Skeletal muscle satellite cell (primary cell): ENCODE results near the gene MIA2.
"Not testable (repeated sequence)": the region's sequence is repeated elsewhere in the genome, so short reads cannot be mapped to it uniquely, and the experiment has no call there.

Experiments used
- H3K27me3 ChIP-seq: 2 replicates; pipeline ENCODE4 v1.7.0; 2013; ENCODE audit warnings: low read length; ENCODE audit not compliant: control insufficient read depth, insufficient read depth
- H3K36me3 ChIP-seq: 2 replicates; pipeline ENCODE4 v1.7.0; 2013; ENCODE audit warnings: mild to moderate bottlenecking, control low read depth, low read length; ENCODE audit not compliant: insufficient read depth
- H3K4me1 ChIP-seq: 2 replicates; pipeline ENCODE4 v1.7.0; 2013; ENCODE audit warnings: low read length; ENCODE audit not compliant: control insufficient read depth, insufficient read depth
- H3K4me2 ChIP-seq: 2 replicates; pipeline ENCODE4 v1.7.0; 2013; ENCODE audit warnings: mild to moderate bottlenecking, low read length
- H3K4me3 ChIP-seq: 2 replicates; pipeline ENCODE4 v1.7.0; 2013; ENCODE audit warnings: low read length
- H3K9ac ChIP-seq: 2 replicates; pipeline ENCODE4 v1.7.0; 2013; ENCODE audit warnings: mild to moderate bottlenecking, low read depth, low read length, moderate library complexity
- H3K9me3 ChIP-seq: replicated peaks from 2 replicates; pipeline ENCODE4 v1.7.0; 2013; ENCODE audit warnings: mild to moderate bottlenecking, control low read depth, low read length

Gene MIA2

DNA sequence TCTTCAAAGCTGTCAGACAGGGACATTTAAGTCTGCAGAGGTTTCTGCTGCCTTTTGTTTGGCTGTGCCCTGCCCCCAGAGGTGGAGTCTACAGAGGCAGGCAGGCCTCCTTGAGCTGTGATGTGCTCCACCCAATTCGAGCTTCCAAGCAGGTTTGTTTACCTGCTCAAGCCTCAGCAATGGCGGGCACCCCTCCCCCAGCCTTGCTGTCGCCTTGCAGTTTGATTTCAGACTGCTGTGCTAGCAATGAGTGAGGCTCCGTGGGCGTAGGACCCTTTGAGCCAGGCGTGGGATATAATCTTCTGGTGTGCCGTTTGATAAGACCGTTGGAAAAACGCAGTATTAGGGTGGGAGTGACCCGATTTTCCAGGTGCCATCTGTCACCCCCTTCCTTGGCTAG, 125.4 kb downstream of the MIA2 start:
- not testable (repeated sequence) for H3K4me2 ChIP-seq, H3K9ac ChIP-seq, H3K27me3 ChIP-seq, H3K4me3 ChIP-seq, H3K4me1 ChIP-seq, H3K9me3 ChIP-seq, H3K36me3 ChIP-seq

DNA sequence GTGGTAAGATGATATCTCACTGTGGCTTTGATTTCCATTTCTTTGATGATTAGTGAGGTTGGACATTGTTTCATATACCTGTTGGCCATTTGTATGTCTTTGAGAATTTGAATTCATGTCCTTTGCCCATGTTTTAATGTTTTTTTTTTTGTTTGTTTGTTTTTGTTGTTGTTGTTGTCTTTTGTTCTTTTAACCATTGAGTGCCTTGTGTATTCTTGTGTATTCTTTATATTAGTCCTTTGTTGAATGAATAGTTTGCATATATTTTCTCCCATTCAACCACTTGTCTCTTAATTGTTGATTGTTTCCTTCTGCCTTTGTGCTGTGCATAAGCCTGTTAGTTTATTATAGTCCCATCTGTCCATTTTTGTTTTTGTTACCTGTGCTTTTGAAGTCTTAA, 126.6 kb downstream of the MIA2 start:
- no peaks in the 10 kb centered on the region for H3K27me3 ChIP-seq
- no peak overlapping the region for H3K4me2 ChIP-seq
- no peak overlapping the region for H3K4me3 ChIP-seq
- no peaks in the 10 kb centered on the region for H3K4me1 ChIP-seq
- no peaks in the 10 kb centered on the region for H3K9me3 ChIP-seq
- no peak overlapping the region for H3K9ac ChIP-seq
- H3K36me3 ChIP-seq: no peaks in the 10 kb centered on the region

GRCh38 chr14:39361556-39361955, 127.8 kb downstream of the MIA2 start:
- not testable (repeated sequence) for H3K9me3 ChIP-seq, H3K4me1 ChIP-seq, H3K36me3 ChIP-seq, H3K4me3 ChIP-seq, H3K27me3 ChIP-seq, H3K4me2 ChIP-seq, H3K9ac ChIP-seq

GRCh38 chr14:39364509-39364908, 130.8 kb downstream of the MIA2 start:
- no peaks in the 10 kb centered on the region for H3K4me1 ChIP-seq
- H3K36me3 ChIP-seq: no peaks in the 10 kb centered on the region
- no peaks in the 10 kb centered on the region for H3K9me3 ChIP-seq
- H3K27me3 ChIP-seq: no peaks in the 10 kb centered on the region
- no peak overlapping the region for H3K9ac ChIP-seq
- H3K4me2 ChIP-seq: no peak overlapping the region
- H3K4me3 ChIP-seq: no peak overlapping the region

- H3K9me3 ChIP-seq: no peaks in the 10 kb centered on the region
- H3K4me1 ChIP-seq: no peaks in the 10 kb centered on the region
- peaks cover under 1% of the 10 kb centered on the region for H3K36me3 ChIP-seq
- H3K4me3 ChIP-seq: no peak overlapping the region
- no peaks in the 10 kb centered on the region for H3K27me3 ChIP-seq
- no peak overlapping the region for H3K4me2 ChIP-seq
- no peak overlapping the region for H3K9ac ChIP-seq
Measured at GRCh38 chr14:39365354-39365753, 131.6 kb downstream of the MIA2 start.

- H3K4me2 ChIP-seq: no peak overlapping the region
- H3K36me3 ChIP-seq: peaks cover 5% of the 10 kb centered on the region
- H3K27me3 ChIP-seq: no peaks in the 10 kb centered on the region
- H3K4me3 ChIP-seq: no peak overlapping the region
- H3K4me1 ChIP-seq: no peaks in the 10 kb centered on the region
- H3K9ac ChIP-seq: no peak overlapping the region
- no peaks in the 10 kb centered on the region for H3K9me3 ChIP-seq
Measured at GRCh38 chr14:39366460-39367386, 133.0 kb downstream of the MIA2 start.

- H3K27me3 ChIP-seq: no peaks in the 10 kb centered on the region
- H3K4me2 ChIP-seq: no peak overlapping the region
- peaks cover 5% of the 10 kb centered on the region for H3K36me3 ChIP-seq
Measured at GRCh38 chr14:39367387-39367751, 133.7 kb downstream of the MIA2 start.

GRCh38 chr14:39368261-39368959, 134.7 kb downstream of the MIA2 start:
- Histone ChIP-seq H3K4me1 (peaks cover 8% of the 10 kb centered on the region), H3K27me3 (no peaks in the 10 kb centered on the region), H3K9ac (no peak overlapping the region), H3K36me3 (peaks cover 5% of the 10 kb centered on the region), H3K9me3 (no peaks in the 10 kb centered on the region), H3K4me2 (no peak overlapping the region), H3K4me3 (no peak overlapping the region)

More at GRCh38 chr14:39367387-39367751, 133.7 kb downstream of the MIA2 start:
- H3K4me1 ChIP-seq: peaks cover 1% of the 10 kb centered on the region
- H3K4me3 ChIP-seq: no peak overlapping the region
- no peak overlapping the region for H3K9ac ChIP-seq
- H3K9me3 ChIP-seq: no peaks in the 10 kb centered on the region

- Histone ChIP-seq H3K27me3 (no peaks in the 10 kb centered on the region), H3K36me3 (peaks cover 5% of the 10 kb centered on the region), H3K4me3 (no peak overlapping the region), H3K4me2 (no peak overlapping the region), H3K4me1 (peaks cover 9% of the 10 kb centered on the region), H3K9ac (no peak overlapping the region), H3K9me3 (no peaks in the 10 kb centered on the region)
Measured at GRCh38 chr14:39369029-39369428, 135.3 kb downstream of the MIA2 start.

- no peaks in the 10 kb centered on the region for H3K27me3 ChIP-seq
- peaks cover 23% of the 10 kb centered on the region for H3K4me1 ChIP-seq
- H3K9me3 ChIP-seq: no peaks in the 10 kb centered on the region
- H3K36me3 ChIP-seq: peaks cover 5% of the 10 kb centered on the region
- H3K4me2 ChIP-seq: no peak overlapping the region
- no peak overlapping the region for H3K4me3 ChIP-seq
- no peak overlapping the region for H3K9ac ChIP-seq
Measured at GRCh38 chr14:39370415-39370814, 136.7 kb downstream of the MIA2 start.

DNA sequence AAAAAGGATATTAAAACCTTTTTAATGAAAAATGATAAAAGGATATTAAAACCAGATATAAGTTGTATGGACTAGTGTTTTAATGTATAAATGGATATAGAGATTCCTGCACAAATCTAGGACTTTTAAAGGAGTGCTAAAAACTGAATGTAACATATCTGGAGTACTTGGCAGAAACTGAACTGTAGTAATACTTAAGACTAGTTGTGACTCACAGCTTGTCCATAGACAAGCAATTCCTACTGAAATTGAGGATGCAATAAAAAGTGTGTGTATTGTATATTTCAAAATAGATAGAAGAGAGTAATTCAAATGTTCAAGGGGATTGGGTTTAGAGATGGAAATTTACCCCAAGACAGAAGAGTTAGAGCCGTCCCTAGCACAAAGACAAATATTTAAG, 138.9 kb downstream of the MIA2 start:
- H3K9me3 ChIP-seq: no peaks in the 10 kb centered on the region
- no peak overlapping the region for H3K4me3 ChIP-seq
- H3K4me1 ChIP-seq: peaks cover 36% of the 10 kb centered on the region
- H3K36me3 ChIP-seq: peaks cover 5% of the 10 kb centered on the region
- no peaks in the 10 kb centered on the region for H3K27me3 ChIP-seq
- H3K4me2 ChIP-seq: no peak overlapping the region
- H3K9ac ChIP-seq: no peak overlapping the region
